ENCODE results near the gene CDH13.

The CDH13 gene

DNA sequence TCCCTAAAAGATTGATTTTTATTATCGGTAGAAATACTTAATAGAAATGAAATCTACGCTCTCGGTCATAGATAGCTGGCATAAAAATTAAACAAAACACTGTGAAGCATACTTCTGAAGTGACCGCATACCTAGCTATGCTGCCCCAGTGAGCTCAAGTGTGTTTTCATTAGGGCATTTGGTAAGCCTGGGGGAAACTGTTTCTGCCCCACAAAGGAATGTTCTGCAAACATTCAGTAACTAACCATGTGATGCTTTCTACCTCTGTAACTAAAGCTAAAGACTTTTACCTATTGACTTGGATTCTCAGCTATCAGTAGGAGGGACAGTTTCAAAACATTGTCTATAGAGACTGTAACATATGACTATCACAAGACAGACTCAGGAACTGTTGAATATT is 1087.5 kb downstream of the CDH13 start:
- no peak for DNase-seq

- DNase-seq: no peak
Observed at GRCh38 chr16:83715217-83715920, 1088.6 kb downstream of the CDH13 start.

GRCh38 chr16:83717308-83717707 is 1090.5 kb downstream of the CDH13 start:
- DNase-seq: no peak

- DNase-seq: no peak
Observed at GRCh38 chr16:83717814-83718213, 1091.0 kb downstream of the CDH13 start.

DNA sequence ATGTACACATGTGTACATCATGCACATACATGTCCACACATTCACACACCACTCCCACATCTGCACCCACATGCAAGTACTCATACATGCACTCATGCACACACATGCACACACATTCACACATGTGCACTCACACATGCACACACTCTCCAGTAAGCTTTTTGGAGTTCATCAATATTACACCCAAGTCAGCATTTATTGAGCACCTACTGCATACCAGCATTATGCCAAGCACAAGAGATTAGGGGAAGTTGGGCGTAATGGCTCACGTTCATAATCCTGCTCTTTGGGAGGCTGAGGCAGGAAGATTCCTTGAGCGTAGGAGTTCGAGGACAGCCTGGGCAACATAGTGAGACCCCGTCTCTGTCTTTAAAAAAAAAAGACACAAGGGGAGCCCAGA is 1093.4 kb downstream of the CDH13 start:
- no peak for DNase-seq

GRCh38 chr16:83720981-83721380 is 1094.2 kb downstream of the CDH13 start:
- DNase-seq: no peak

DNA sequence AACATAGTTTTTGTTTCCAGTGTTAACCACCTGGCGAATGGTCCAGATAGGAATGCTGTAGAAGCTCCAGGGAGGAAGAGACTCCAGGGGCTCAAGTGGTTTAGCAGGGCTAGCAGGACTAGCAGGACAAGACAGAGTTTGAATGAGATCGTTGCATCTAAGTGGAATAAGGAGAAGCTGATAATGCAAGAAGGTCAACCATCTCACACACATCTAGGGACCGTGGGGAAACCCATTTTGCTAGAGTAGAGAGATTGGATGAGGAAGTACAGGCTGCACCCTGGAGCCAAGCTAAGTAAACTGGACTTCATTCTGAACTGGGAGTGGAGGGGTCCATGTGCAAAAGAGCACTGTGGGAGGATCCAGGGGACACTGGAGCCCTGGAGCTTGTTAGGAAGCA is 1094.9 kb downstream of the CDH13 start:
- DNase-seq: no peak

GRCh38 chr16:83722456-83723183 is 1095.9 kb downstream of the CDH13 start:
- no peak for DNase-seq

GRCh38 chr16:83723244-83723643 is 1096.5 kb downstream of the CDH13 start:
- DNase-seq: no peak

DNA sequence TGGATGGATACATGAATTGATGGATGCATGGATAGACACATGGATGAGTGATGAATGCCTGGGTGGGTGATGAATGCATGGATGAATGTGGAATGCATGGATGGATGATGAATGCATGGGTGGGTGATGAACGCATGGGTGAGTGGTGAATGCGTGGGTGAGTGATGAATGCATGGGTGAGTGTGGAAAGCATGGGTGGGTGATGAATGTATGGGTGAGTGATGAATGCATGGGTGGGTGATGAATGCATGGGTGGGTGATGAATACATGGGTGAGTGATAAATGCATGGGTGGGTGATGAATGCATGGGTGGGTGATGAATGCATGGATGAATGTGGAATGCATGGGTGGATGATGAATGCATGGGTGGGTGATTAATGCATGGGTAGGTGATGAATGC is 1097.1 kb downstream of the CDH13 start:
- no peak for DNase-seq

DNA sequence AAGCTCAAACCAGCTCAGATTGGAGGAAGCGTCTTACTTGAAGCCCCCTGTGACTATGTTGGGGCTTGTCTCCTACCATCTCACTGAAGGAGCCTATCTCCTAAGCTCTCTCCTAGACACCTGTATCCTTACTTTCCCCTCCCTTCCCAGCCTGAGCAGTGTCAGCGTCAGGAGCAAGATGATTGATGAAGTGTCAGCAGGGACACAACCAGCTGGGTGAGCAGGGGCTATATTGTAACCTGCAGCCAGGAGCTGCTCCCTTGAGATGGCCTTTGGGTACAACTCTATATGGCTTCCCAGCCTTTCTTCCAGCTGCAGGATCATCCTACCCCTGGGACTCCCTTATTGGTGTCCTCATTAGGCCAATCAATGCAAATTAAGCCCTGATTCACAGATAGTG is 1097.8 kb downstream of the CDH13 start:
- DNase-seq: no peak

DNA sequence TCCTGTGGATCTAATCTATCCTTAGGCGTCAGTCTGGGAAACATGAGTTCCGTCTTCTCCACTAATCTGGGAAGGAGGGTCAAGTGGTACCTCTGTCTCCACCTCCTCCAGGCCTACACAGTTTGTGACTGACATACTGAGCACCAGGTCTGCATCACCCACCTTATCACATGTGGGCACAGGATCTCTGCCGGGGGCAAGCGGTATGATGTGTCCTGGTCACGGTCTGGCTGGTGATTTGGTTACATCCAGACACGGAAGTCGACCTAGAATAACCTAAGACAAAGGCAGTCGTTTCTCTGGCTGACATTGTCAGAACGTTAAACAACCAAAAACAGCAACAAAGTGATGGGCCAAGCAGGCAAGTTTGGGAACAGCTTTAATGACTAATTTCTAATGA is 1098.5 kb downstream of the CDH13 start:
- DNase-seq: no peak

GRCh38 chr16:83727018-83727417 is 1100.2 kb downstream of the CDH13 start:
- DNase-seq: no peak

- no peak for DNase-seq
Observed at GRCh38 chr16:83727751-83728352, 1101.1 kb downstream of the CDH13 start.

DNA sequence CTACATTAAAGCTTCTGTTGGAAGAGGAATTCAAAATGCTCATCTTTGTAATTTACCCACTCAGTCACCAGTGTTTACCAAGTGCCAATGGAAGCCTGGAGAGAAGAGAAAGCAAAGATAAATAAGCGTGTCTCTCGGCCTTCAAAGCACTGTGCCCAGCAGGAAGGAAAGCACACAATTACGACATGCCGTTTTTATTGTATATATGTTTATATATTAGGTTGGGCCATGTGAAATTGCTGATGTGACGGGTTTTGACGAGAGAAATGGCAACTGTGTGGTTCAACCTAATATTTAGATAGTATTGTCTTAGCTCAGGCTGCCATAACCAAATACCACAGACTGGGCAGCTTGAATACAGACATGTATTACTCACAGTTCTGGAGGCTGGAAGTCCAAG is 1101.7 kb downstream of the CDH13 start:
- DNase-seq: no peak

DNA sequence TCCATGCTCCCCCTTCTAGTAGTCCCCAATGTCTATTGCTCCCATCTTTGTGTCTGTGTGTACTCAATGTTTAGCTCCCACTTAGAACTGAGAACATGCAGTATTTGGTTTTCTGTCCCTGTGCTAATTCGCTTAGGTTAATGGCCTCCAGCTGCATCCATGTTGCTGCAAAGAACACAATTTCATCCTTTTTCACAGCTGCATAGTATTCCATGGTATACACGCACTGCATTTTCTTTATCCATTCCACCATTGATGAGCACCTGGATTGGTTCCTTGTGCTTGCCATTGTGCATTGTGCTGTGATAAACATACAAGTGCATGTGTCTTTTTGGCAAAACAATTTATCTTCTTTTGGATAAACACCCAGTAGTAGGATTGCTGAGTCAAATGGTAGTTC is 1104.0 kb downstream of the CDH13 start:
- no peak for DNase-seq

- DNase-seq: no peak
Observed at GRCh38 chr16:83732536-83732935, 1105.8 kb downstream of the CDH13 start.

- no peak for DNase-seq
Observed at GRCh38 chr16:83733301-83733700, 1106.5 kb downstream of the CDH13 start.

DNA sequence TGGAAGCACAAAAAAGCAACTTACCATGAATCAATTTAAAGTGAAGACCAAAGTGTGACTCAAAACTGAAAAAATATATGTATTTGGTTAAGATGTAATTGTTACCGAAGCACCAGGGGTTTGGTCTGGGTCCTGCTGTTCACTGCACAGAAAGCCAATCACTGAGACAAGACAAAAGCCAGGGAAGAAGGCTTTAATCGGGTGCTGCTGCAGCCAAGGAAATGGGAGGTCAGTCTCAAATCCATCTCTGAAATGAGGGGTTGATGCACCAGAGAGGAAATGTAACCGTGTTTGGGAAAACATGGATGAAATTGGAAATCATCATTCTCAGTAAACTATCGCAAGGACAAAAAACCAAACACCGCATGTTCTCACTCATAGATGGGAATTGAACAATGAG is 1107.4 kb downstream of the CDH13 start:
- DNase-seq: no peak

DNA sequence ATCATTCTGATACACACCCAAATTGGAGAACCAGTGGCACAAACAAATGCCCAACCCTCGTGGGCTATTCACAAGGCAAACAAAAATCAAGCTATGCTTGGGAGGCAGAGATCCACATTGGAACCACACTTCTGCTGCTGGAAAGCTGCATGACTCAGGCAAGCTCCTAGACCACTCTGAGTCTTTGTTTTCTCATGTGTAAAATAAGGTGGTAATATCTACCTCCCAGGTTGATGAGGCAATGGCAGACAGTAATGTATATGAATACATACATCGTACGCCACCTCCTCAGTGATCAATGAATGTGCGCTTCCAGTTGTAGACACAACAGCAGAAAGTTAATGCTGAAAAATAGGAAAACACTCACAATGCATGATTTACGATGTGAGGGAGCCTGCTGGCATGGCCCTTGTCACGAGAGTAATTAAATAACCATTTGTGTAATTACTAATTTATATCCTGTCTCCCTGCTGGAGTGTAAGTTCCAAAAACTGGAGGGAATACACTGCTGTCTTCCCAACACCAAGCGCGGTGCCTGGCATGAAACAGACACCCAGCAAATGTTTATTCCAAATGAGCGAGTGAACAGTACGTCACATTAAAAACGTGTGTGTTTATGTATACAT is 1111.1 kb downstream of the CDH13 start:
- DNase-seq: no peak

DNA sequence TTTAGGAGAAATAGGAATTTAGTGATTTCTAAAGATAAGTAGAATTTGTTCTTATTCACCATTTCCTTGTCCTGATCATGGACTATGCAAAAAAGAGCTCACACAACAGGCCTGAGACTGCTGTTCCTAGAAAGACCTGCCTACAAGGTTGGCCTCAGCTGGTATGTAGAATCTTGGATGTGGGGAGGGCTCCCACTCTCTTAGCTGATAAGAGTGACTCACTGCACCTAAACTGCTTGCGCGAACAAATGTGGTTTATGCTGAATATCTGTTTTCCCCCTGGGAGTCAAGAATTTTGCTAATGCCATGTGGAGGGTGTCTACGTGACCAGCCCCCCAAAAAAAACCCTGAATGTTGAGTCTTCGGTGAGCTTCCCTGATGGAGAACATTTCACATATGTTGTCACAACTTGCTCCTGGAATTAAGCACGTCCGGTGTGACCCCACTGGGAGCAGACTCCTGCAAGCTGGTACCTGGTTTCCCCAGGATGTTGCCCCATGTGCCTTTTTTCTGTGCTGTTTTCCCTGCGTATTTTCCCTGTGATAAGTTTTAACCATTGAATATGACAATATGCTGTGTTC is 1112.2 kb downstream of the CDH13 start:
- no peak for DNase-seq

- DNase-seq: no peak
Observed at GRCh38 chr16:83742124-83742899, 1115.5 kb downstream of the CDH13 start.

DNA sequence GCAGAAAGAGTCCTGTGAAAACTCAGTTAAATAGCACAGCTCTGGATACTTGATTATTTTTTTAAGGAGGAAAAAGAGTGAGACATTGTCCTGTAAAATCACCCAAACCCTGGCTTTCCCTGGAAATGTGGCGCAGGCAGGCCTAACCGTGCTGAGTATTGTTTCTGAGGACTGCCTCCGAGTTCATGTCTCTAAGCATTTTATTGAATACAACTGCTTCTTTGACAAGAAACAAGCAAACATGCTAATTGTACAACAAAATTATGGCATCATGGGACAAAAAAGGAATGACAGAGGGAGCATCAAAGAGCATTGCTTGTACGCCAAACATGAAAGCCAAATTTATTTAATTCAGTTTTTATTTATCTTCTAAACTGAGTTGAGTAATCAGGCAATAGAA is 1116.5 kb downstream of the CDH13 start:
- no peak for DNase-seq
